GM06990 (cell line): ENCODE results near the gene SFTPB.

ENCODE experiments used
- DNase-seq: peaks from one replicate; pipeline ENCODE4 v3.0.0-alpha.2; 2011; ENCODE audit not compliant: insufficient read length; ENCODE audit errors: extremely low read depth
- H3K27me3 ChIP-seq: replicated peaks from 2 replicates; pipeline ENCODE4 v1.6.0; 2011; ENCODE audit warnings: low read length; ENCODE audit not compliant: control insufficient read depth, insufficient read depth
- H3K36me3 ChIP-seq: 2 replicates; pipeline ENCODE4 v1.5.1; 2011; ENCODE audit warnings: low read length; ENCODE audit not compliant: control insufficient read depth, insufficient read depth
- H3K4me3 ChIP-seq: replicated peaks from 2 replicates; pipeline ENCODE4 v1.5.1; 2011; ENCODE audit warnings: low read depth, mild to moderate bottlenecking, control low read depth, low read length
- TF ChIP-seq, protein P1 (sequence below): IDR thresholded peaks from 2 replicates; pipeline ENCODE4 v1.5.1; 2011; ENCODE audit warnings: low read length, control low read depth, mild to moderate bottlenecking, inconsistent platforms; ENCODE audit not compliant: insufficient read depth, poor library complexity, severe bottlenecking

Gene SFTPB

DNA sequence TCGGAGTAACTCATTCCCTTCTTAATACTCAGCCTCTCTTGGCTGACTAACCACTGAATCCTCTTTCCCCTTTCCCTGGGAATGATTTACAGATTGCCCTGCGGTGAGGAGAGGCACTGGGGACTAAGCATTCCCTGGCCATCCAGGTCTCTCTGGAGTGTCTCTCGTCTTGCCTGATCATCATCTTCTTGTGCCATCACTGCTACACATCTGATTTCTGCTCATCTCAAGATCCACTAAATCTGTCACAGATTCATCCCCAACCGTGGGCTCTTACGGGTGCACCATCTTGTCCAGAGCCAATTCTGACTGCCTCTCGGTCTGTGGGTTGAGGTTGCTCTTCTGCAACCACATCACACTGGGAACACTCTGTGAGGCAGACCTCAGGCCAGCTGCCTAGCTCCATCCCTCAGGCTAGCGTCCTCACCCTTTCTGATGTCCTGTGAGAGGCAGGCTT lies 12.0 kb downstream of the SFTPB start:
- Histone ChIP-seq H3K4me3 (no peak overlapping the region), H3K27me3 (no peaks in the 10 kb centered on the region), H3K36me3 (peaks cover 6% of the 10 kb centered on the region)
- DNase-seq, result no peak
- TF ChIP-seq, protein P1, sequence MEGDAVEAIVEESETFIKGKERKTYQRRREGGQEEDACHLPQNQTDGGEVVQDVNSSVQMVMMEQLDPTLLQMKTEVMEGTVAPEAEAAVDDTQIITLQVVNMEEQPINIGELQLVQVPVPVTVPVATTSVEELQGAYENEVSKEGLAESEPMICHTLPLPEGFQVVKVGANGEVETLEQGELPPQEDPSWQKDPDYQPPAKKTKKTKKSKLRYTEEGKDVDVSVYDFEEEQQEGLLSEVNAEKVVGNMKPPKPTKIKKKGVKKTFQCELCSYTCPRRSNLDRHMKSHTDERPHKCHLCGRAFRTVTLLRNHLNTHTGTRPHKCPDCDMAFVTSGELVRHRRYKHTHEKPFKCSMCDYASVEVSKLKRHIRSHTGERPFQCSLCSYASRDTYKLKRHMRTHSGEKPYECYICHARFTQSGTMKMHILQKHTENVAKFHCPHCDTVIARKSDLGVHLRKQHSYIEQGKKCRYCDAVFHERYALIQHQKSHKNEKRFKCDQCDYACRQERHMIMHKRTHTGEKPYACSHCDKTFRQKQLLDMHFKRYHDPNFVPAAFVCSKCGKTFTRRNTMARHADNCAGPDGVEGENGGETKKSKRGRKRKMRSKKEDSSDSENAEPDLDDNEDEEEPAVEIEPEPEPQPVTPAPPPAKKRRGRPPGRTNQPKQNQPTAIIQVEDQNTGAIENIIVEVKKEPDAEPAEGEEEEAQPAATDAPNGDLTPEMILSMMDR, result no peak

DNA sequence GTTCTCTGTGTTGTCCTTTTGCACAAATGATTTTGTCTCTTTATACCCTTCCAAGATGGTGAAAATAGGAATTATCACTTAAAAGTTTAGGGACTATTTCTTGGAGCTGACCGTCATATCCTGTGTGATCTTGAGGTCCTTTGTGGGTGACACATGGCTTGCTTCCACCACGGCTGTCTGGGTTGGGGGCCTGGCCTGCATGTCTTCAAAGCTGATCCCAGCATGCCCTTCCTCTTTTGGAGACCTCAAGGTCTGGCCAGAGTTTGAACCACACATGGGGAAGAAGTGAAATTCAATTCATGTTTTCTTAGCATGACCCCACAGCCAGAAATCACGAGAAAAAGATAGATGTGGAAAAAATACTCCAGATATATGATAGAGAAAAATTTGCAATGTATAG lies 14.0 kb downstream of the SFTPB start:
- Histone ChIP-seq H3K27me3 (no peaks in the 10 kb centered on the region), H3K36me3 (peaks cover 15% of the 10 kb centered on the region), H3K4me3 (no peak overlapping the region)
- TF ChIP-seq, protein P1, result no peak
- DNase-seq, result no peak

GRCh38 chr2:85652056-85652455 lies 15.9 kb downstream of the SFTPB start:
- no peak for DNase-seq
- H3K4me3 ChIP-seq, result no peak overlapping the region
- peaks cover 22% of the 10 kb centered on the region for H3K36me3 ChIP-seq
- TF ChIP-seq, protein P1, result no peak
- H3K27me3 ChIP-seq, result no peaks in the 10 kb centered on the region

DNA sequence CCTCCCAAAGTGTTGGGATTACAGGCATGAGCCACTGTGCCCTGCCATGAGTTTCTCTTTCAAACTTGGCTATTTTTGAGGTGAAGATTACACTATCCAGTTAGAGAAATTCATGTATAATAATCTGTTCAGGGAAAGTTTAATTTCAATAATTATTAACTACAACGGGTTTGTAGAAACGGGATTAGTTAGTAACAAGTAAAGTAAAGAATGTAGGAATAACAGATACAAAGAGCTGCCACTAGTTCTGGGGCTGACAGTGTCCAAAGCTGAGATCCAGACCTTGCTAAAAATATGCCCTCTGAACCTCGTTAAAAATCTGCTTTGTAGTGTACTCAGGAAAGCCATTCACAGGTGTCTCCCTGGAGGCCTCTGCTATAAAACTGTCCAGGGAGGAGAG lies 16.9 kb downstream of the SFTPB start:
- TF ChIP-seq, protein P1, result no peak
- peaks cover 20% of the 10 kb centered on the region for H3K36me3 ChIP-seq
- no peak for DNase-seq
- no peaks in the 10 kb centered on the region for H3K27me3 ChIP-seq
- no peak overlapping the region for H3K4me3 ChIP-seq

DNA sequence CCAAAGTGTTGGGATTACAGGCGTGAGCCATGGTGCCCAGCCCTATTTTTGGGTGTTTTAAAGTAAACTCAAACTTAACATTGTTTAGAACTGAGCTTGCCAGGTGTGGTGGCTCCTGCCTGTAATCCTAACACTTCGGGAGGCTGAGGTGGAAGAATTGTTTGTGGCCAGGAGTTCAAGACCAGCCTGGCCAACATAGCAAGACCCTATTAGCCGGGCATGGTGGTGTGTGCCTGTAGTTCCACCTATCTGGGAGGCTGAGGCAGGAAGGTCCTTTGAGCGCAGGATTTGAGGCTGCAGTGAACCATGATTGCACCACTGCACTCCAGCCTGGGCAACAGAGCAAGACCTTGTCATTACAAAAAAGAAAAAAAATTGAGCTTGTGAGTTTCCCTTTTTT lies 17.5 kb downstream of the SFTPB start:
- H3K27me3 ChIP-seq, result no peaks in the 10 kb centered on the region
- no peak for DNase-seq
- TF ChIP-seq, protein P1, result no peak
- H3K4me3 ChIP-seq, result no peak overlapping the region
- H3K36me3 ChIP-seq, result peaks cover 22% of the 10 kb centered on the region

GRCh38 chr2:85649201-85650190 lies 18.5 kb downstream of the SFTPB start:
- Histone ChIP-seq H3K4me3 (no peak overlapping the region), H3K36me3 (peaks cover 30% of the 10 kb centered on the region), H3K27me3 (no peaks in the 10 kb centered on the region)
- no peak for DNase-seq
- TF ChIP-seq, protein P1, result no peak
